IPS-18a (cell line): ENCODE measurements around the gene TIMM44.
A peak's percentile ranks its signal among the peaks of the same experiment; 100 is the strongest.

Source experiments
- H3K27ac ChIP-seq: one replicate; pipeline ENCODE4 v1.5.1; 2013; ENCODE audit warnings: low read length
- H3K27me3 ChIP-seq: one replicate; pipeline ENCODE4 v1.6.1; 2013; ENCODE audit warnings: mild to moderate bottlenecking, low read length; ENCODE audit not compliant: control insufficient read depth, insufficient read depth
- H3K36me3 ChIP-seq: one replicate; pipeline ENCODE4 v1.6.1; 2013; ENCODE audit warnings: low read depth, low read length; ENCODE audit not compliant: control insufficient read depth
- H3K4me1 ChIP-seq: one replicate; pipeline ENCODE4 v1.6.1; 2013; ENCODE audit warnings: low read depth, low read length; ENCODE audit not compliant: control insufficient read depth
- H3K4me3 ChIP-seq: one replicate; pipeline ENCODE4 v1.5.1; 2013; ENCODE audit warnings: low read length
- H3K9ac ChIP-seq: one replicate; pipeline ENCODE4 v1.6.1; 2013; ENCODE audit warnings: mild to moderate bottlenecking, low read length, moderate library complexity
- H3K9me3 ChIP-seq: one replicate; pipeline ENCODE4 v1.6.1; 2013; ENCODE audit warnings: low read depth, low read length; ENCODE audit not compliant: control insufficient read depth

Gene TIMM44

DNA sequence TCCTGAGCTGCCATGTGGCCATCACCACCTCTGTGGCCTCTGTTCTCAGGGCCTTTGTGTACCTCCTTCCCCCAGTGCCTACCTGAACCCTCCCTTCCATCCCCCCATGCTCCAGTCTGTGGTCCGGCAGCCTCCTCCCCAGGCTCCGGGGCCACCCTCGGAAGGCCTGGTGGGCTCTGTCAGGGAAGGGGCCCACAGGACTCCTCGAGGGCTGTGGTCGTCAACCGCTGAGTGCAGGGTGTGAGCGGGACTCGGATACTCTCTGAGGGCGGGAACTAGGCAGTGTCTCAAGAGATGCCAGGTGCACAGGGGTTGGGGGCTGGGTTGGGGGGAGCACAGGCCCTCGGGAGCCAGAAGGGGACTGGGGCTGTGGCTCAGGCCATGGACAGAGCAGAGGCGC is 35.9 kb downstream of the TIMM44 start:
- H3K27me3 ChIP-seq: no peaks in the 10 kb centered on the region
- H3K4me1 ChIP-seq: peaks cover 11% of the 10 kb centered on the region
- H3K4me3 ChIP-seq: no peak overlapping the region
- H3K36me3 ChIP-seq: peaks cover 16% of the 10 kb centered on the region
- H3K9ac ChIP-seq: no peak overlapping the region
- H3K9me3 ChIP-seq: no peaks in the 10 kb centered on the region
- H3K27ac ChIP-seq: no peak overlapping the region

- peaks cover 16% of the 10 kb centered on the region for H3K36me3 ChIP-seq
- no peak overlapping the region for H3K4me3 ChIP-seq
- no peak overlapping the region for H3K9ac ChIP-seq
- no peaks in the 10 kb centered on the region for H3K27me3 ChIP-seq
- peaks cover 13% of the 10 kb centered on the region for H3K4me1 ChIP-seq
- no peaks in the 10 kb centered on the region for H3K9me3 ChIP-seq
- H3K27ac ChIP-seq: no peak overlapping the region
Observed at GRCh38 chr19:7907122-7907521, 36.3 kb downstream of the TIMM44 start.

GRCh38 chr19:7905859-7906258 is 37.6 kb downstream of the TIMM44 start:
- no peaks in the 10 kb centered on the region for H3K9me3 ChIP-seq
- no peak overlapping the region for H3K27ac ChIP-seq
- peaks cover 13% of the 10 kb centered on the region for H3K4me1 ChIP-seq
- no peak overlapping the region for H3K9ac ChIP-seq
- no peak overlapping the region for H3K4me3 ChIP-seq
- peaks cover 6% of the 10 kb centered on the region for H3K36me3 ChIP-seq
- no peaks in the 10 kb centered on the region for H3K27me3 ChIP-seq

- Histone ChIP-seq H3K27ac (no peak overlapping the region), H3K9ac (no peak overlapping the region), H3K4me3 (no peak overlapping the region), H3K4me1 (peaks cover 13% of the 10 kb centered on the region), H3K9me3 (no peaks in the 10 kb centered on the region), H3K36me3 (peaks cover under 1% of the 10 kb centered on the region), H3K27me3 (no peaks in the 10 kb centered on the region)
Observed at GRCh38 chr19:7905268-7905667, 38.2 kb downstream of the TIMM44 start.

DNA sequence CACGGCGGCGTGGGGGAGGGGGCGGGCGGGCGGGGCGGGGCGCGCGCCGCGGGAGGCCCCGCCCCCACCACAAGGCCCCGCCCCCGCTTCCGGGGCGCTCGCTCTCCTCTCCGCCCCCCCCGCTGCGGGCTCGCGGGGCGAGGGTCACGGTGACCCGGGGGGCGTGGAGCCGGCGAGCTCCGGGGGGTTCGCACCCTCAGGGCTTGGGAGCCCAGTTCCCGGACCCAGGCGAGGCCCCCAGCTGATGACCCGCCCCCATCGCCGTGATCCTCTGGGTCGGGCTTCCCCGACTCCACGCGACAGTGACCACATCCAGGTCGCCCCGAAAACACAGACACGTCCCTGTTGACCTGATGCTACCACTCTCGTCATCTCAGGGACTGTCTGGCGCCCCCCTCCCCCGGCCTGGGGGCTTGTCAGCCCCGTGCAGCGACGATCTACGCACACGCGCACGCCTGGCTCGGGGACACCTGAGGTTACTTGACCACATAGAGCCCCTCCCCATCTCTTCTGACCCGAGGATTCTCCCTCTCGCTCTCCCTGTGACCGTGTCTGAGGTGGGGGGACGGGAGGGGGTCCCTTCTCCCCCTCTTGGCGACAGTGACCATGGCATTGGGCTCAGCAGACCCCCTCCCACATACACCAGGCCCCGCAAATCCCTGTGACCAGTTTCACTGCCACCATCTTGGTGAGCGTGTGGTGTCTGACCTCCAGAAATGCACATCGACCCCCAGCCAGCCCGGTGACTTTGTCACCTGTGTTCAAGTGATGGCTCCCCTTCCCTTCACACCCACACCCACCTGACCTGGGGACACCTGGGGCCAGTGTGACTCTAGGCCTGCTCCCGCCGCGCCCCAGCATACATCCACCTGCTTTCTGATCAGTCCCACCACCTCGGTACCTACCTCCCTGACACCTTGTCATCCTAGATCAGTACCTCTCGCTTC is 39.1 kb downstream of the TIMM44 start:
- H3K27ac ChIP-seq: no peak overlapping the region

GRCh38 chr19:7903244-7904073 is 40.0 kb downstream of the TIMM44 start, which contains the start of gene MAP2K7:
Gene MAP2K7, plus strand, starts transcription at chr19:7903877. Its CDS starts 68 bp downstream, at chr19:7903945.
- Histone ChIP-seq H3K36me3 (no peaks in the 10 kb centered on the region), H3K9me3 (no peaks in the 10 kb centered on the region), H3K9ac (peak within 1 kb of the TSS; percentile 73), H3K4me1 (peaks cover 13% of the 10 kb centered on the region), H3K4me3 (peak within 1 kb of the TSS; percentile 84), H3K27ac (peak within 1 kb of the TSS; percentile 38), H3K27me3 (no peaks in the 10 kb centered on the region)

More for the DNA sequence above, 39.1 kb downstream of the TIMM44 start:
- H3K36me3 ChIP-seq: no peaks in the 10 kb centered on the region
- H3K9me3 ChIP-seq: no peaks in the 10 kb centered on the region
- no peaks in the 10 kb centered on the region for H3K27me3 ChIP-seq
- H3K4me3 ChIP-seq: peak overlapping the region; percentile 84
- H3K9ac ChIP-seq: peak overlapping the region; percentile 52
- H3K4me1 ChIP-seq: peaks cover 13% of the 10 kb centered on the region

DNA sequence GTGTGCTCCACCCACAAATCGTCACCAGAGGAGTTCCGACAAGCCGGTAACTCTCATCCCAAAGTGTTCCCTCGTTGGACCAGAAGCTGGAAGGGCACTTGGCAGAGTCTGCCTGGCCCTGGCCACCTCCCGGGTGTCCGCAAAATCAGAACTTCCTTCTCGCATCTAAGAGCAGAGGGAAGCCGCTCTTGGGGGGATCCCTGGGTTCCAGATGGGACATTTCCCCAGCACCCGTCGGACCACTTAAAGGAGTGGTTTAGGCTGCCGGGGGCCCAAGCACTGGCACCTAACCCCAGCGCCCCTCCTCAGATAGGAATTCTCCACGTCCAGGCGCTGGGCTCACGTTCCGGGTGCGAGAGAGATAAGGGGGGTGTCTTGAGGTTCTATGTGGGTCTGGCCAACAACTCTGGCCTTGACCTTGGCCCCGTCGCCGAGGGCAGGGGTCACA is 40.6 kb downstream of the TIMM44 start:
- Histone ChIP-seq H3K36me3 (no peaks in the 10 kb centered on the region), H3K4me3 (peak overlapping the region; percentile 78), H3K9ac (peak overlapping the region; percentile 73), H3K9me3 (no peaks in the 10 kb centered on the region), H3K27me3 (no peaks in the 10 kb centered on the region), H3K27ac (peak overlapping the region; percentile 38), H3K4me1 (peaks cover 13% of the 10 kb centered on the region)

GRCh38 chr19:7901337-7901736 is 42.1 kb downstream of the TIMM44 start:
- Histone ChIP-seq H3K27me3 (no peaks in the 10 kb centered on the region), H3K9me3 (no peaks in the 10 kb centered on the region), H3K4me1 (peaks cover 13% of the 10 kb centered on the region), H3K9ac (no peak overlapping the region), H3K4me3 (no peak overlapping the region), H3K27ac (no peak overlapping the region), H3K36me3 (no peaks in the 10 kb centered on the region)

DNA sequence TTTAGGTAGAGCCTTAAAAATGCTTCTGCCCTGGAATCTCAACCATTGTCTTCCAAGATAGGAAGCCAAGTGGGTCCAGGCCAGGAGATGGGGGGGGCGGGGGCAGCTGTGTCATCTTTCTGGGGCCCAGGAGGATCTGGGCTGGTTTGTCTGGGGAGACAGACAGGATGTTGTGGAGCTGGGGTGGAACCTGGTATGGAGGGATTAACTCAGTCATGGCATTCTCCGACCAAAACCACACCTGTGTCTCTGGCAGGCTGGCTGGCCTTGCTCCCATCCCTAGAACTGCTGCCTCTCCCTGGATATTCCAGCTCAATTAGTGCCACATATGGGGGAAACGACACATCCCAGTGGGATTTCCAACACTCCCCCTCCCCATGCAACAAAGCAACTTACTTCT is 42.5 kb downstream of the TIMM44 start:
- no peak overlapping the region for H3K27ac ChIP-seq
- peaks cover 13% of the 10 kb centered on the region for H3K4me1 ChIP-seq
- H3K9ac ChIP-seq: no peak overlapping the region
- H3K27me3 ChIP-seq: no peaks in the 10 kb centered on the region
- no peak overlapping the region for H3K4me3 ChIP-seq
- H3K9me3 ChIP-seq: no peaks in the 10 kb centered on the region
- no peaks in the 10 kb centered on the region for H3K36me3 ChIP-seq

DNA sequence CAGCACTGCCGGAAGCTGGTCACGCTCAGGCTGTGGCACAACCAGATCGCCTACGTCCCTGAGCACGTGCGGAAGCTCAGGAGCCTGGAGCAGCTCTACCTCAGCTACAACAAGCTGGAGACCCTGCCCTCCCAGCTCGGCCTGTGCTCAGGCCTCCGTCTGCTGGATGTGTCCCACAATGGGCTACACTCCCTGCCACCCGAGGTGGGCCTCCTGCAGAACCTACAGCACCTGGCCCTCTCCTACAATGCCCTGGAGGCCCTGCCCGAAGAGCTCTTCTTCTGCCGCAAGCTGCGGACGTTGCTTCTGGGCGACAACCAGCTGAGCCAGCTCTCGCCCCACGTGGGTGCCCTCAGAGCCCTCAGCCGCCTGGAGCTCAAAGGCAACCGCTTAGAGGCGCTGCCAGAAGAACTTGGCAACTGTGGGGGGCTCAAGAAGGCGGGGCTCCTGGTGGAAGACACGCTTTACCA is 43.0 kb downstream of the TIMM44 start:
- peaks cover 13% of the 10 kb centered on the region for H3K4me1 ChIP-seq
- H3K9ac ChIP-seq: no peak overlapping the region
- no peaks in the 10 kb centered on the region for H3K36me3 ChIP-seq
- no peak overlapping the region for H3K27ac ChIP-seq
- no peaks in the 10 kb centered on the region for H3K27me3 ChIP-seq
- H3K4me3 ChIP-seq: no peak overlapping the region
- H3K9me3 ChIP-seq: no peaks in the 10 kb centered on the region

DNA sequence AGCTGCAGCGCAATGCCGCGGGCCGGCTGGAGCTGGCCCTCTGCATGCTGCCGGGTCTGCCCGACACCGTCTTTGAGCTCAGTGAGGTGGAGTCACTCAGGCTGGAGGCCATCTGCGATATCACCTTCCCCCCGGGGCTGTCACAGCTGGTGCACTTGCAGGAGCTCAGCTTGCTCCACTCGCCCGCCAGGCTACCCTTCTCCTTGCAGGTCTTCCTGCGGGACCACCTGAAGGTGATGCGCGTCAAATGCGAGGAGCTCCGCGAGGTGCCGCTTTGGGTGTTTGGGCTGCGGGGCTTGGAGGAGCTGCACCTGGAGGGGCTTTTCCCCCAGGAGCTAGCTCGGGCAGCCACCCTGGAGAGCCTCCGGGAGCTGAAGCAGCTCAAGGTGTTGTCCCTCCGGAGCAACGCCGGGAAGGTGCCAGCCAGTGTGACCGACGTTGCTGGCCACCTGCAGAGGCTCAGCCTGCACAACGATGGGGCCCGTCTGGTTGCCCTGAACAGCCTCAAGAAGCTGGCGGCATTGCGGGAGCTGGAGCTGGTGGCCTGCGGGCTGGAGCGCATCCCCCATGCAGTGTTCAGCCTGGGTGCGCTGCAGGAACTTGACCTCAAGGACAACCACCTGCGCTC is 43.6 kb downstream of the TIMM44 start:
- Histone ChIP-seq H3K36me3 (no peaks in the 10 kb centered on the region), H3K9me3 (no peaks in the 10 kb centered on the region), H3K27me3 (no peaks in the 10 kb centered on the region), H3K9ac (no peak overlapping the region), H3K4me1 (peaks cover 12% of the 10 kb centered on the region), H3K4me3 (no peak overlapping the region), H3K27ac (no peak overlapping the region)
